HUES64 (cell line): ENCODE results near the gene SMCHD1.
A peak's percentile ranks its signal among the peaks of the same experiment; 100 is the strongest.

Experiments
- H3K27ac ChIP-seq: 2 replicates; pipeline ENCODE4 v1.7.0; 2013; ENCODE audit warnings: low read depth, low read length, inconsistent platforms
- H3K27me3 ChIP-seq: 2 replicates; pipeline ENCODE4 v1.6.1; 2013; ENCODE audit warnings: mild to moderate bottlenecking, low read length; ENCODE audit not compliant: insufficient read depth
- H3K36me3 ChIP-seq: 2 replicates; pipeline ENCODE4 v1.6.1; 2013; ENCODE audit warnings: mild to moderate bottlenecking, low read length; ENCODE audit not compliant: insufficient read depth
- H3K4me1 ChIP-seq: 2 replicates; pipeline ENCODE4 v1.6.1; 2013; ENCODE audit warnings: mild to moderate bottlenecking, low read length, moderate library complexity; ENCODE audit not compliant: insufficient read depth
- H3K4me3 ChIP-seq: 2 replicates; pipeline ENCODE4 v1.5.1; 2013; ENCODE audit warnings: mild to moderate bottlenecking, low read length, moderate library complexity
- H3K9ac ChIP-seq: 2 replicates; pipeline ENCODE4 v1.6.1; 2013; ENCODE audit warnings: mild to moderate bottlenecking, low read depth, low read length
- H3K9me3 ChIP-seq: 2 replicates; pipeline ENCODE4 v1.6.1; 2013; ENCODE audit warnings: low read depth, low read length; ENCODE audit not compliant: insufficient read depth
- WGBS: fragments of 150-250, 120-280 bp; methylation state at CpG from one replicate; pipeline ENCODE4 v1.1.7; 2013; ENCODE audit warnings: missing lambda C conversion rate; 5-methylcytosine and 5-hydroxymethylcytosine counted together

The SMCHD1 gene

GRCh38 chr18:2687390-2688001, 32.0 kb downstream of the SMCHD1 start:
- Histone ChIP-seq H3K27me3 (no peaks in the 10 kb centered on the region), H3K27ac (no peak overlapping the region), H3K4me3 (no peak overlapping the region), H3K9ac (no peak overlapping the region), H3K36me3 (peaks cover 76% of the 10 kb centered on the region), H3K9me3 (peaks cover 5% of the 10 kb centered on the region; the same call in 1 of the 2 replicates), H3K4me1 (no peaks in the 10 kb centered on the region)
- WGBS, result 93% methylated on average over 3 of the region's 3 CpGs

GRCh38 chr18:2692508-2692907, 37.0 kb downstream of the SMCHD1 start:
- H3K4me3 ChIP-seq, result no peak overlapping the region
- H3K27ac ChIP-seq, result no peak overlapping the region
- H3K9me3 ChIP-seq, result no peaks in the 10 kb centered on the region
- H3K4me1 ChIP-seq, result no peaks in the 10 kb centered on the region
- H3K36me3 ChIP-seq, result peaks cover 85% of the 10 kb centered on the region
- WGBS, result 83% methylated on average over 3 of the region's 3 CpGs
- no peak overlapping the region for H3K9ac ChIP-seq
- no peaks in the 10 kb centered on the region for H3K27me3 ChIP-seq

DNA sequence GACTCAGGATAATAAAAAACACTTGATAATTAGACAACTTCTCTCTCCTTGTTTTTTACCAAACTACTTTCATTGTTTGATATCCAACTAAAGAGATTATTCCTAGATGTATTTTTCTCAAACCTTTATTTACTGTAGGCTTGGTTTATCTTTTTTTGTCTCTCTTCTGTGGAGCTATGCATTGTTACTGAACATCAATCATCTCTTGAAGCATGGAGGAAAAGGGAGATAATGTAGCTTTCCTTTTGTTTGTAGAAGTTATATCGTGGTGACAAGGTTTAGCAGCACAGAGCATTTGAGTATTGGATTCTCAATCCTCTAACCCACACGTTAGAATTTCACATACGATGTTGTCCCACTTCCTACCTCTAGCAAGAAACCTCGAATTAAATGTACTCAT, 41.7 kb downstream of the SMCHD1 start:
- Histone ChIP-seq H3K36me3 (peaks cover 94% of the 10 kb centered on the region), H3K9me3 (no peaks in the 10 kb centered on the region)
- 93% methylated on average over 4 of the region's 4 CpGs for WGBS

DNA sequence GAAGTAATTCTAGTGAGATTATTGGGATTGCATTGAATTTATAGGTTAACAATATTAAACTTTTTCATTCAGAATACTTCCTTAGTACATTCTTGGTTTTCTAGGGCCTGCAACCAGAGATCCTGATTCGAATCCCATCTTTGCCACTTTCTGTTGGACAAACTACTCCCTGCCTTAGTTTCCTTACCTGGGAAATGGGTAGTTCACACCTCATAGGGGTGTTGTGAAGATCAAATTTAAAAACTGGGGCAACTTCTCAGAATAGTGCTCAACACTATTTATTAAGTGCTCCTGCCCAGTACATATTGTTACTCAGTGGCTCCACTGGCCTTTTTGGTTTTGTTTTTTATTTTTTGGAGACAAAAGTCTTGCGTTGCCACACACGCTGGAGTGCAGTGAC, 43.5 kb downstream of the SMCHD1 start:
- Histone ChIP-seq H3K27me3 (no peaks in the 10 kb centered on the region), H3K9ac (no peak overlapping the region), H3K4me1 (no peaks in the 10 kb centered on the region), H3K36me3 (peaks cover 97% of the 10 kb centered on the region), H3K9me3 (no peaks in the 10 kb centered on the region), H3K27ac (no peak overlapping the region), H3K4me3 (no peak overlapping the region)
- 61% methylated on average over 3 of the region's 3 CpGs for WGBS

More for the DNA sequence above, 41.7 kb downstream of the SMCHD1 start:
- H3K4me1 ChIP-seq, result no peaks in the 10 kb centered on the region
- H3K4me3 ChIP-seq, result no peak overlapping the region
- H3K27ac ChIP-seq, result no peak overlapping the region
- H3K9ac ChIP-seq, result no peak overlapping the region
- no peaks in the 10 kb centered on the region for H3K27me3 ChIP-seq

- Histone ChIP-seq H3K27me3 (no peaks in the 10 kb centered on the region), H3K4me3 (no peak overlapping the region), H3K9me3 (no peaks in the 10 kb centered on the region), H3K4me1 (peaks cover 4% of the 10 kb centered on the region; the same call in 1 of the 2 replicates), H3K27ac (no peak overlapping the region), H3K36me3 (peaks cover 94% of the 10 kb centered on the region), H3K9ac (no peak overlapping the region)
- WGBS, result 87% methylated on average over 2 of the region's 2 CpGs
Observed at GRCh38 chr18:2704541-2704940, 49.0 kb downstream of the SMCHD1 start.

- Histone ChIP-seq H3K27me3 (no peaks in the 10 kb centered on the region), H3K9ac (no peak overlapping the region), H3K4me1 (peaks cover 13% of the 10 kb centered on the region; the same call in 1 of the 2 replicates), H3K36me3 (peaks cover 89% of the 10 kb centered on the region), H3K27ac (no peak overlapping the region), H3K4me3 (no peak overlapping the region), H3K9me3 (no peaks in the 10 kb centered on the region)
- 80% methylated on average over 5 of the region's 6 CpGs for WGBS
Observed at GRCh38 chr18:2706903-2707302, 51.4 kb downstream of the SMCHD1 start.

DNA sequence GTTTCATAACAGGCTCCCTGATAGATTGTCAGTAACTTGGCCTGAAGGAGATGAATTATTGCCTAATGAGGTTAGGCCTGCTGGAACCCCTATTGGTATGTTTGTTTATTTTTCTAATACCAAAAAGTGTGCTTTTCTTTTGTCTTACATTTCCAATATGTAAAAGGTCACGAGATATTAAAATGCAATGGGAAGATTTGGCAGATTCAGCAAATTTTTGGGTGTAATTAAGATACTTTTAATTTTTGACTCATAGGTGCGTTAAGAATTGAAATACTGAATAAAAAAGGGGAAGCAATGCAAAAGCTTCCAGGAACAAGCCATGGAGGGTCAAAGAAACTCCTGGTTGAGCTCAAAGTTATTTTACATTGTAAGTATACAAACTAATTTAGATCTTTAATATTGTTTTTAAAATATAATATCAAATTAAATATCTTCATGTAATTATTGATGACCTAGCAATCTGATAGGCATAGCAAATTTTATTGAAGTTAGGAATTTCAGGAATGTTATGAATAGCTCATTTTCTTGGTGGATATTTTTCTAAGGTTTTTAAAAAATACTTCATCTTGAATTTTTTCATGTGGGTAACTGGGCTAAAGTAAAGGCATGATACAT, 52.1 kb downstream of the SMCHD1 start:
- H3K27me3 ChIP-seq, result no peaks in the 10 kb centered on the region
- H3K9ac ChIP-seq, result no peak overlapping the region
- H3K4me3 ChIP-seq, result no peak overlapping the region
- peaks cover 89% of the 10 kb centered on the region for H3K36me3 ChIP-seq
- peak overlapping the region; percentile 13; the same call in 1 of the 2 replicates for H3K27ac ChIP-seq
- peaks cover 13% of the 10 kb centered on the region; the same call in 1 of the 2 replicates for H3K4me1 ChIP-seq
- 91% methylated on average over 2 of the region's 2 CpGs for WGBS
- H3K9me3 ChIP-seq, result no peaks in the 10 kb centered on the region

DNA sequence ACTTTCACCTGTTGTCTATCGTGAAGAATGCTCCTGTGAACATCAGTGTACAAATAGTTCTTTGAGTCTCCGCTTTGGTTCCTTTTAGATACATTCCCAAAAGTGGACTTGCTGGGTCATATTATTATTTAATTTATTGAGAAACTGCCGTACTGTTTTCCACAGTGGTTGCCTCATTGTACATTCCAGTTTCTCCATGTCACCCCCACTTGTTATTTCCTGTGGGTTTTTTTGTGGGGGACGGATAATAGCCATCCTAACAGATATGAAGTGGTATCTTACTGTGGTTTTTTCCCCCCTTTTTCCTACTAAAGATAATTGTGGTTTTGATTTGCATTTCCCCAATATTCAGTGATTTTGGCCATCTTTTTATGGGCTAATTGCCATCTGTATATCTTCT, 53.8 kb downstream of the SMCHD1 start:
- no peaks in the 10 kb centered on the region for H3K27me3 ChIP-seq
- H3K9ac ChIP-seq, result no peak overlapping the region
- H3K4me3 ChIP-seq, result no peak overlapping the region
- no peak overlapping the region for H3K27ac ChIP-seq
- no peaks in the 10 kb centered on the region for H3K9me3 ChIP-seq
- 68% methylated on average over 3 of the region's 4 CpGs for WGBS
- H3K4me1 ChIP-seq, result peaks cover 13% of the 10 kb centered on the region; the same call in 1 of the 2 replicates
- peaks cover 86% of the 10 kb centered on the region for H3K36me3 ChIP-seq

GRCh38 chr18:2714140-2714539, 58.6 kb downstream of the SMCHD1 start:
- Histone ChIP-seq H3K4me1 (peaks cover 15% of the 10 kb centered on the region), H3K9me3 (no peaks in the 10 kb centered on the region), H3K27me3 (no peaks in the 10 kb centered on the region), H3K4me3 (no peak overlapping the region), H3K27ac (no peak overlapping the region), H3K36me3 (peaks cover 73% of the 10 kb centered on the region), H3K9ac (no peak overlapping the region)

DNA sequence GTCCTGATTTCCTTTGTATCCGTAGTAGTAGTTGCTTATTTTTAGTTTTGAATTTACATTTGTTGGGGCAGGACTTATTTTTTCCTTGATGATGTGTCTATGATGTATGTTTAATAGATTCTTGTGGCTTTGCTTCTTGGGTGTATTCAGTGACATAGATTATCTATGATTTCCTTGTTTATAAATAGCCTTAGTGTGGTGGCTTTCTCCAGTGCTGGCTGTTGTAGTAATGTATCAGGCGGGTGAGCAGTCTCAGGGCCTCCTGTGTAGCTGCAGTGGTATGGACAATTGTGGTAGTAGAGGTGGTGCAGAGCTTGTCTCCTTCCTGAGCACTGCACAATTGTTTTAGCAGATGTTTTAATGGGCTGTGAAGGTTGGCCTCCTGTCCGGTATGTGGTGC, 60.5 kb downstream of the SMCHD1 start:
- Histone ChIP-seq H3K9ac (no peak overlapping the region), H3K27me3 (no peaks in the 10 kb centered on the region), H3K4me1 (peaks cover 6% of the 10 kb centered on the region; the same call in 1 of the 2 replicates), H3K9me3 (no peaks in the 10 kb centered on the region), H3K4me3 (no peak overlapping the region), H3K36me3 (peaks cover 71% of the 10 kb centered on the region), H3K27ac (no peak overlapping the region)
- WGBS, result 95% methylated on average over 3 of the region's 3 CpGs

DNA sequence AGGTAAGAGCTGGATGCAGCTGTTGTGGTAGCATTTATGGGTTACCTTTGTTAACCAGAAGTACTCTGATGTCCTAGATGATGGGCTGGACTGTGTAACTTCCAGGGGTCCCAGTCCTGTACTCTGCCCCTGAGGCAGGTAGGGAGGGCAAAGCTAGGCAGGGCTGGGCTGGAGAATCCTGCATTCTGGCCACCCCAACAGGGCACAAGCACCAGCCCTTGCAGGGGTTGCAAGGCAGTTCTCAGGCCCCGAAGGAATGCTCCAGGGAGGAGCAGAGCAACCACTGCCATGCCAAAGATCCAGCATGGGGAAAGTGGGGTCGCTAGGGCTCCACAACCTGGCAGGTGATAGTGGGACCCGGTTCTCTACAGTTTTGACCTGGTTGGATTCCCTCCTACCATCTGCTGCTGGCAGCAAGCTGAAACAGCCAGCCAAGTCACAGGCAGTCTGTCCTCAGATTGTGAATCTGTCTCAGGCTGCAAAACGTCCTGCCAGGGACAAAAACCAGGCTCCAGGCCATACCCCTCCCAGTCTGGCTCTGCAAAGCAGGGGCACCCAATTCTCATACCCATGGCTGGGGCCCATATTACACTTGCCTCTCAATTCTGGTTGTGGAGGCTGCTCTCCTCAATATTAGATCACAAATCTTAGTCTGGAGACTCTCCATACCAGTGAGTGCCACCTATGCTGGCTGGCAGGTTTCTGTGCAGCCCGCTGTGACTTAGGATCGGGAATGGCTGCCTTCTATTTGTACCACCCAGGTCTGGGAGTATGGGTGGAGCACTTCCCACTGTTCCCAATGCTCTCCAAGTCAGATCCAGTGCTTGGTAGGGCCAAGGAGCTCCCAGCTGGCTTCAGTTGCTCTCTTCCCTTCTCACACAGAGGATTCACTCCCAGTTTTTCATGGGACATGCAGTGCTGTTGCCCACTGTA, 61.1 kb downstream of the SMCHD1 start:
- no peak overlapping the region for H3K9ac ChIP-seq
- H3K9me3 ChIP-seq, result no peaks in the 10 kb centered on the region
- H3K36me3 ChIP-seq, result peaks cover 74% of the 10 kb centered on the region
- no peaks in the 10 kb centered on the region for H3K27me3 ChIP-seq
- WGBS, result 92% methylated on average over 6 of the region's 6 CpGs
- peaks cover 6% of the 10 kb centered on the region; the same call in 1 of the 2 replicates for H3K4me1 ChIP-seq
- H3K4me3 ChIP-seq, result no peak overlapping the region
- no peak overlapping the region for H3K27ac ChIP-seq
